ENCODE measurements around the gene TMEM30A. TPM values are rescaled to one million over a fixed set of nuclear protein-coding genes. Genes with fewer than 3 reads are reported as not detected.

The TMEM30A gene
- 10 to 100 TPM; 63.3 to 72.6 TPM for total RNA-seq

DNA sequence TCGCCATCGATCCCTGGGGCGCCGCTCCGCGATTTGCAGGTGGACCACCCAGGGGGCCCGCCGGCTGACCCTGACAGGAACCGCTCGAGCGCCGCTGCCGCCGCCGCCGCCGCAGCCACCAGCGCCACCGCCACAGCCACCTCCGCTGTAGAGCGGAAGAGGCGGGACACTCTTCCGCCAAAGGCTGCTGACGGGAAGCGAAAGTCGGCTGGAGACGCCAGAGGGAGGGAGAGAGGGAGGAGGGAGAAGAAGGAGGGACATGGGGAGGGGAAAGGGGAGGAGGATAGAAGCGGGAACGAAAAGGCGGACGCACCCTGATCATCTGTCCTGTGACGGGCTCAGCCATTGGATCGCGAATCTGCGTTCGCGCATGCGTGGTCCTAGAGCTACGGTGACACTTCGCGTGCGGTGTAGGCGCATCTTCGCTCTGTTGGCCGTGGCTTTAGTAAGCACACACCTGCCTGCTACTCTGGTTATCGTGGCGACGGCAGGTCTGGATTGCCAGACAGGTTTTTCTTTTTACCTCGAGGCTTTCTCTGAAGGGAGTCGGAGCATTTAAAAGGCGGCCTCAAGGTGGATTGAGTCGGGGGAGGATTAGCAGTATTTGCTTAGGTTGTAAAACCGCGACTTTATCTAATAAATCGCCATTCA, at the start of gene TMEM30A:
TMEM30A (minus strand) TSS at position 161 of the 651 bp plus-strand sequence; CDS start at position 7, 154 bp downstream.

DNA sequence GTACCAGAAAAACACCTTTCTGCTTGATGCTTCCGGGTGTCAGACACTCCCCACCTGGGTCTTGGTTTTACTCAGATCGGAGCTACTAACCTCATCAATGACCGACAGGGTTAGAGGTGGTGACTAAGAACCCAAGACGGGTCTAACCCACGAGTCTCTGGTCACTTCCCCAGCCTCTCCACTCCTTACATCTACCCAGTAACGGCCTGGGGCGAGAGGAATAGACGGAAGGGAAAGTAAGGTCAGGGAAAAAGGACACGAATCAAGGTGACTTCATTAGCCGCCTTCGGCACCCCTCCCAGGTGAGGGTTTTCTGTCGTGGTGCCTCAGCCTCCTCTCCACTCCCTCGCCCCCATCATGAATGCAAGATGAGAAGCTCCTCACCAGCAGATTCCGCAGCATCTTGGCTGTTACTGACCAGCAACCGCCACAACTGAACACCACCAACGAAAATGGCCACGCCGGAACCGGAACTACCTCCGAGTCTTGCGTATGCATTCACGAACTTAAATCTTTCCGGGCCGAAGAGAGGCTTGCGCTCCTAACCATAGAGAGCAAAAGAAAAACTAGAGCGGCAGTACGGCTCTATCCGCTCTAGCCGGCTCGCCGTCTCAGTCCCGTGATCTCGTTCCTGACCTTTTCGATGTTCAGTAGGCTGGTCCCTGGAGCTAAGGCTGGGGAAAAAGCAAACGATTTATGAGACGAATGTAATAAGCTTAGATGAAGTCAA, 41.1 kb downstream of the TMEM30A start, which contains the start of gene COX7A2:
COX7A2 (minus strand) TSS at position 469 of the 730 bp plus-strand sequence; CDS start at position 402, 67 bp downstream.

DNA sequence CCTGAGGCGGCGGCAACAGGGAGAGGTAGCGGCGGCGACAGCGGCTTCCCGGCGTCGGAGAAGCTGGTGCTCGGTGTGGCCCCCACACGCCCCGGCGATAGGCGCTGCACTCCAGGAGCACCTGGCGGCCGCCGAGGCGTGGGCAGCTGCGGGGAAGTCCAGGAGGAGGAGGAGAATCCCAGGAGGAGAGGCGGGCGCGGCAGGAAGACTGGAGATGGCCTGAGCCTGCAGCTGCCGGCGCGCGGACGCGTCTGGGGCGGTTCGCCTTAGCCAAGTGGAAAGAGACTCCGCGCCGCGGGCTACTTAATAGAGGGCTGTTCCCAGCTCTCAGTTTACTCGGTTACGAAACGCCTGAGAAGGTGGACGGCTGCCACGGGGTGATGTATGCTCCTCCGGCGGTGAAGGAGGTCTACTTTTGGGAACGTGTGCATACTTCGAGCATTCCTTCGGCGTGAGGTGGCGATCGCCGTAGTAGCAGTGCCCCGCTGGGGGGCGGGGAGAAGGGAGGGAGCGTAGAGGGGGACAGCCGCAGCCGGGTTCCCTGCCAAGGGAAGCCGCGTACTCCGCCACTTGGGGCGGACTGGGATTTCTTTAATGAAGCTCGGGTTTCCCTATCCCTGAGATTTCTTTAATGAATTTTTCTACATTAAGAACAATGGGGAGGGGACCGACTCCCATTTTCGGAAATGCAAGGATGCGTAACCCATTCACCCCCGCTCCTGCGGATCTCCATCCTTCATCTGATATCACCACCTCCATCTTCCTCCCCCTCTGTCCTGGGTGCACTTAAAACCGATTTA, 78.6 kb downstream of the TMEM30A start, which contains the start of gene COL12A1:
COL12A1 (minus strand) TSS at position 278 of the 800 bp plus-strand sequence. CDS start 3,261 bp downstream, outside the sequence.

Other genes starting within 250 kb of the TMEM30A start
- 10 to 100 TPM in 1 of 2 donors, 1 to 10 TPM in 1; 6.2 to 19.3 TPM for gene COL12A1, start 78.7 kb downstream of the TMEM30A start, total RNA-seq
- gene COX7A2, start 41.0 kb downstream of the TMEM30A start, total RNA-seq: 100 to 1,000 TPM; 124 to 131 TPM
- gene FILIP1, start 209.0 kb upstream of the TMEM30A start, total RNA-seq: under 1 TPM in 1 of 2 donors, not detected in 1; under 0.01 TPM